Adrenal gland (tissue), 5 donors: ENCODE data around the gene SPDYE18.
"Not testable (repeated sequence)": the region's sequence is repeated elsewhere in the genome, so short reads cannot be mapped to it uniquely, and the experiment has no call there.

Source experiments
- CTCF ChIP-seq, 6 experiments: fragments of 450-650 bp in 4 of 6; fragments of 200-600 bp in 2 of 6; sonication (generic) in 1 of 6; IDR thresholded peaks; 1 replicate in 5 of 6; 2 replicates in 1 of 6; pipeline versions ENCODE4 v1.5.1 to v1.8.0; 2016 to 2021; ENCODE audit warnings: antibody characterized with exemption in 6 of 6, mild to moderate bottlenecking in 2 of 6, moderate library complexity in 1 of 6
- POLR2A ChIP-seq, 2 donors: fragments of 450-650 bp; IDR thresholded peaks; one replicate each; pipeline ENCODE4 v1.6.1; 2017; ENCODE audit warnings: antibody characterized with exemption in 2 of 2, mild to moderate bottlenecking in 2 of 2, moderate library complexity in 1 of 2
- donor health status: DM: no; HTN: no; CAD: no.

GRCh38 chr7:77004151-77004550 lies 58.2 kb downstream of the SPDYE18 start:
- not testable (repeated sequence) for TF ChIP-seq CTCF, POLR2A (IDR thresholded peaks at IDR 0.05)
